IMR-90 (cell line): ENCODE data around the gene KNCN. TPM values are rescaled to one million over a fixed set of nuclear protein-coding genes. Genes with fewer than 3 reads are reported as not detected.

Source experiments
- ATAC-seq: fragments of 200-7000 bp; cut with Tn5 transposase; 2 replicates; pipeline ENCODE4 v1.9.1; 2020; ENCODE audit warnings: low read depth, mild to moderate bottlenecking, moderate library complexity
- BruUV-seq: library from RNA; stranded (reverse); fragments of 400-500 nt; replicated peaks from 2 replicates; lab custom pipeline; 2021; lab: Mats Ljungman, UMichigan
- CTCF ChIA-PET: fragments of 300-600 bp; formaldehyde crosslinking; extraction: SDS; loops from one replicate; lab custom pipeline; 2021; ENCODE audit warnings: antibody characterized with exemption; lab: Yijun Ruan, JAX
- POLR2A ChIA-PET: fragments of 300-600 bp; sonication (Branson Sonifier 250); formaldehyde crosslinking; loops from one replicate; lab custom pipeline; 2022; ENCODE audit warnings: antibody characterized with exemption; ENCODE audit not compliant: unreplicated experiment; lab: Charles Lee
- DNase-seq: peaks from one replicate; pipeline ENCODE4 v3.0.0; 2013
- H2AFZ ChIP-seq: replicated peaks from 2 replicates; pipeline ENCODE3; 2013; ENCODE audit warnings: low read length, mild to moderate bottlenecking; ENCODE audit not compliant: poor library complexity
- H2AK5ac ChIP-seq: 2 replicates; pipeline ENCODE4 v1.6.1; 2013; ENCODE audit warnings: low read depth, low read length, inconsistent platforms
- H2AK9ac ChIP-seq: replicated peaks from 2 replicates; pipeline ENCODE3; 2013; ENCODE audit warnings: mild to moderate bottlenecking, low read depth, low read length, moderate library complexity; ENCODE audit not compliant: poor library complexity
- H2BK120ac ChIP-seq: 2 replicates; pipeline ENCODE4 v1.6.1; 2013; ENCODE audit warnings: low read depth, low read length, inconsistent platforms
- H2BK15ac ChIP-seq: 3 replicates; pipeline ENCODE4 v1.6.1; 2013; ENCODE audit warnings: low read depth, low read length, inconsistent platforms
- H2BK20ac ChIP-seq: 2 replicates; pipeline ENCODE4 v1.6.1; 2013; ENCODE audit warnings: low read depth, mild to moderate bottlenecking, inconsistent platforms, low read length, moderate library complexity
- H2BK5ac ChIP-seq: 2 replicates; pipeline ENCODE4 v1.6.1; 2013; ENCODE audit warnings: mild to moderate bottlenecking, low read depth, low read length, inconsistent platforms; ENCODE audit not compliant: poor library complexity, severe bottlenecking
- H3K14ac ChIP-seq: replicated peaks from 2 replicates; pipeline ENCODE4 v1.6.1; 2013; ENCODE audit warnings: low read depth, low read length, inconsistent platforms
- H3K18ac ChIP-seq: 2 replicates; pipeline ENCODE4 v1.6.1; 2013; ENCODE audit warnings: low read depth, low read length, control low read depth
- H3K23ac ChIP-seq: 2 replicates; pipeline ENCODE4 v1.6.1; 2013; ENCODE audit warnings: low read depth, low read length, inconsistent platforms
- H3K27ac ChIP-seq: 2 replicates; pipeline ENCODE4 v1.5.1; 2013; ENCODE audit warnings: mild to moderate bottlenecking, control low read depth, low read length; ENCODE audit not compliant: insufficient read depth
- H3K27me3 ChIP-seq: 2 replicates; pipeline ENCODE4 v1.6.1; 2013; ENCODE audit warnings: low read length; ENCODE audit not compliant: control insufficient read depth, insufficient read depth
- H3K36me3 ChIP-seq: 2 replicates; pipeline ENCODE4 v1.6.1; 2013; ENCODE audit warnings: low read length, mixed read lengths; ENCODE audit not compliant: control insufficient read depth, insufficient read depth
- H3K4ac ChIP-seq: 2 replicates; pipeline ENCODE4 v1.6.1; 2013; ENCODE audit warnings: low read depth, low read length, inconsistent platforms
- H3K4me1 ChIP-seq: 2 replicates; pipeline ENCODE4 v1.6.1; 2013; ENCODE audit warnings: low read length, mixed read lengths; ENCODE audit not compliant: control insufficient read depth, insufficient read depth
- H3K4me2 ChIP-seq: 2 replicates; pipeline ENCODE4 v1.6.1; 2013; ENCODE audit warnings: low read depth, mild to moderate bottlenecking, control low read depth, low read length, moderate library complexity
- H3K4me3 ChIP-seq: 2 replicates; pipeline ENCODE4 v1.5.1; 2013; ENCODE audit warnings: low read depth, mild to moderate bottlenecking, control low read depth, low read length, moderate library complexity; ENCODE audit not compliant: insufficient read depth
- H3K56ac ChIP-seq: 2 replicates; pipeline ENCODE4 v1.6.1; 2013; ENCODE audit warnings: low read length, inconsistent platforms; ENCODE audit not compliant: insufficient read depth; ENCODE audit errors: extremely low read depth
- H3K79me1 ChIP-seq, 2 experiments: 2 replicates each; pipeline ENCODE4 v1.6.1; 2013; ENCODE audit warnings: low read length in 2 of 2, inconsistent platforms in 1 of 2, low read depth in 1 of 2
- H3K9ac ChIP-seq: 2 replicates; pipeline ENCODE4 v1.6.1; 2013; ENCODE audit warnings: low read depth, low read length, control low read depth
- H3K9me1 ChIP-seq: 2 replicates; pipeline ENCODE4 v1.6.1; 2013; ENCODE audit warnings: low read length, inconsistent platforms; ENCODE audit not compliant: insufficient read depth
- H3K9me3 ChIP-seq: 2 replicates; pipeline ENCODE4 v1.6.1; 2013; ENCODE audit warnings: low read length; ENCODE audit not compliant: control insufficient read depth, insufficient read depth
- H4K20me1 ChIP-seq: 2 replicates; pipeline ENCODE4 v1.6.1; 2013; ENCODE audit warnings: low read length, inconsistent platforms; ENCODE audit not compliant: insufficient read depth
- H4K5ac ChIP-seq: 2 replicates; pipeline ENCODE4 v1.6.1; 2013; ENCODE audit warnings: mild to moderate bottlenecking, low read depth, low read length, control low read depth
- H4K8ac ChIP-seq, 2 experiments: 2 replicates each; pipeline ENCODE4 v1.6.1; 2013; ENCODE audit warnings: low read depth in 2 of 2, low read length in 2 of 2, control low read depth in 1 of 2, inconsistent platforms in 1 of 2
- H4K91ac ChIP-seq: 2 replicates; pipeline ENCODE4 v1.6.1; 2013; ENCODE audit warnings: low read depth, low read length, inconsistent platforms; ENCODE audit not compliant: insufficient read depth
- BHLHE40 ChIP-seq: fragments of 150-350 bp; IDR thresholded peaks from 2 replicates; pipeline ENCODE4 v1.6.1; 2016; ENCODE audit warnings: mild to moderate bottlenecking, low read depth, low read length
- CEBPB ChIP-seq: IDR thresholded peaks from 2 replicates; pipeline ENCODE4 v1.6.1; 2012; ENCODE audit warnings: low read depth, low read length, improper control_type of control experiment
- CHD1 ChIP-seq: IDR thresholded peaks from 2 replicates; pipeline ENCODE4 v1.6.1; 2012; ENCODE audit warnings: low read depth, low read length, improper control_type of control experiment
- CTCF ChIP-seq: conservative IDR thresholded peaks from 2 replicates; pipeline ENCODE4 v1.5.1; 2012; ENCODE audit warnings: mild to moderate bottlenecking, low read depth, low read length, improper control_type of control experiment
- ELK1 ChIP-seq: fragments of 150-350 bp; IDR thresholded peaks from 2 replicates; pipeline ENCODE4 v1.6.1; 2016; ENCODE audit warnings: low read depth, mild to moderate bottlenecking, low read length, moderate library complexity, borderline replicate concordance
- FOS ChIP-seq: fragments of 150-350 bp; IDR thresholded peaks from 2 replicates; pipeline ENCODE4 v1.6.1; 2016; ENCODE audit warnings: low read depth, low read length
- MAFK ChIP-seq: IDR thresholded peaks from 2 replicates; pipeline ENCODE4 v1.6.1; 2012; ENCODE audit warnings: low read depth, low read length, improper control_type of control experiment
- MAZ ChIP-seq: IDR thresholded peaks from 2 replicates; pipeline ENCODE4 v1.6.1; 2012; ENCODE audit warnings: low read depth, mild to moderate bottlenecking, low read length, improper control_type of control experiment, moderate library complexity, borderline replicate concordance
- MXI1 ChIP-seq: IDR thresholded peaks from 2 replicates; pipeline ENCODE4 v1.6.1; 2012; ENCODE audit warnings: low read depth, mild to moderate bottlenecking, low read length, moderate library complexity, borderline replicate concordance
- NFE2L2 ChIP-seq: fragments of 150-350 bp; IDR thresholded peaks from 2 replicates; pipeline ENCODE4 v1.6.1; 2016; ENCODE audit warnings: low read depth, mild to moderate bottlenecking, low read length
- POLR2A ChIP-seq: IDR thresholded peaks from 2 replicates; pipeline ENCODE4 v1.6.1; 2012; ENCODE audit warnings: mild to moderate bottlenecking, low read depth, low read length
- RAD21 ChIP-seq: IDR thresholded peaks from 2 replicates; pipeline ENCODE4 v1.6.1; 2012; ENCODE audit warnings: low read length, improper control_type of control experiment
- RCOR1 ChIP-seq: IDR thresholded peaks from 2 replicates; pipeline ENCODE4 v1.6.1; 2012; ENCODE audit warnings: mild to moderate bottlenecking, low read length, improper control_type of control experiment; ENCODE audit not compliant: insufficient replicate concordance
- RFX5 ChIP-seq: IDR thresholded peaks from 2 replicates; pipeline ENCODE4 v1.8.0; 2012; ENCODE audit warnings: low read depth, mild to moderate bottlenecking, low read length, moderate library complexity
- SMC3 ChIP-seq: fragments of 150-350 bp; IDR thresholded peaks from 2 replicates; pipeline ENCODE4 v1.6.1; 2016; ENCODE audit warnings: low read depth, mild to moderate bottlenecking, antibody characterized with exemption, low read length, moderate library complexity
- USF2 ChIP-seq: fragments of 150-350 bp; IDR thresholded peaks from 2 replicates; pipeline ENCODE4 v1.6.1; 2017; ENCODE audit warnings: mild to moderate bottlenecking, antibody characterized with exemption, low read length, low read depth
- WGBS, 2 experiments: methylation state at CpG; one replicate each; pipeline versions ENCODE4 v1.1.5 to v1.1.7; 2013; ENCODE audit warnings: missing lambda C conversion rate in 2 of 2; ENCODE audit not compliant: insufficient read length in 1 of 2; ENCODE audit errors: extremely low coverage in 2 of 2; 5-methylcytosine and 5-hydroxymethylcytosine counted together
- dilution Hi-C: fragments of 300-500 bp; cut with HindIII; formaldehyde crosslinking; loops from one replicate; pipeline ENCODE4 v1.14.3; 2018; ENCODE audit warnings: low sequenced_read_pairs; ENCODE audit not compliant: unreplicated experiment
- in situ Hi-C: fragments of 300-500 bp; cut with MboI; formaldehyde crosslinking; loops from 3 replicates; pipeline ENCODE4 v1.14.3; 2019; ENCODE audit warnings: low sequenced_read_pairs, inconsistent platforms, mixed read lengths
- intact Hi-C: fragments of 100-400 bp; cut with micrococcal nuclease; formaldehyde crosslinking; loops from 2 replicates; pipeline ENCODE4 v1.10.0; 2022
- polyA plus RNA-seq, 3 experiments: library from polyadenylated mRNA; depleted of rRNA; stranded (reverse); fragments of >200 nt; gene quantifications; 2 replicates each; pipeline ENCODE4 v1.2.3, GENCODE V29; 2012; ENCODE audit warnings: low replicate concordance in 1 of 3
- total RNA-seq: library from RNA; depleted of rRNA; stranded (reverse); fragments of >200 nt; gene quantifications from 2 replicates; pipeline ENCODE4 v1.2.3, GENCODE V29; 2012

Gene KNCN
- total and polyA plus RNA-seq, 2 of the 4 experiments (the other 2 are of a cell fraction), result not detected

GRCh38 chr1:46512792-46513190 lies 38.7 kb downstream of the KNCN start:
- WGBS, 2 experiments, result 10% methylated on average over 2 of the region's 6 CpGs; no CpG with 5 or more reads in 1 of the 2 experiments
- ChIA-PET POLR2A (no interaction called here), CTCF (no interaction called here)
- ATAC-seq (no peak), DNase-seq (no peak)
- no peak overlapping the region for H4K91ac ChIP-seq
- H4K20me1 ChIP-seq, result no peaks in the 10 kb centered on the region
- no peak overlapping the region for H3K4me3 ChIP-seq
- no peak overlapping the region for H3K27ac ChIP-seq
- H3K14ac ChIP-seq, result no peak overlapping the region
- intact Hi-C loops, result no loop called here
- no peak for TF ChIP-seq SMC3
- TF ChIP-seq MXI1, result no peak
- TF ChIP-seq BHLHE40, result no peak
- no peak for TF ChIP-seq CEBPB
- TF ChIP-seq POLR2A, result no peak
- TF ChIP-seq FOS, result no peak
- no peak for TF ChIP-seq MAFK
- no peak for TF ChIP-seq MAZ
- TF ChIP-seq NFE2L2, result no peak
- no peak for TF ChIP-seq ELK1
- no peak for TF ChIP-seq RFX5
- TF ChIP-seq RAD21, result no peak
- TF ChIP-seq CHD1, result no peak
- TF ChIP-seq CTCF, result no peak
- TF ChIP-seq USF2, result no peak
- TF ChIP-seq RCOR1, result no peak
- no peaks in the 10 kb centered on the region for H3K9me1 ChIP-seq
- no peaks in the 10 kb centered on the region for H3K79me1 ChIP-seq
- H2BK20ac ChIP-seq, result no peak overlapping the region
- H3K4ac ChIP-seq, result no peak overlapping the region
- no peak overlapping the region for H4K8ac ChIP-seq
- H2AFZ ChIP-seq, result no peak overlapping the region
- no peak overlapping the region for H3K56ac ChIP-seq
- H3K36me3 ChIP-seq, result no peaks in the 10 kb centered on the region
- H3K4me2 ChIP-seq, result no peak overlapping the region
- no peak overlapping the region for H3K9ac ChIP-seq
- peaks cover 53% of the 10 kb centered on the region for H3K27me3 ChIP-seq
- H2AK9ac ChIP-seq, result no peak overlapping the region
- H3K18ac ChIP-seq, result no peak overlapping the region
- H4K5ac ChIP-seq, result no peak overlapping the region
- no peak overlapping the region for H2BK15ac ChIP-seq
- H2BK120ac ChIP-seq, result no peak overlapping the region
- no peak overlapping the region for H3K23ac ChIP-seq
- no peak overlapping the region for H2AK5ac ChIP-seq
- in situ Hi-C loops, result no loop called here
- no peaks in the 10 kb centered on the region for H3K4me1 ChIP-seq
- no TSS peak for BruUV-seq
- dilution Hi-C loops, result no loop called here
- H2BK5ac ChIP-seq, result no peak overlapping the region
- no peaks in the 10 kb centered on the region for H3K9me3 ChIP-seq
